Gastrocnemius medialis (tissue), 4 donors: ENCODE results near the gene IGSF9. TPM values are rescaled to one million over a fixed set of nuclear protein-coding genes. Genes with fewer than 3 reads are reported as not detected.

Experiments
- ATAC-seq, 2 donors: fragments of 150-250 bp; one replicate each; pipeline ENCODE4 v1.9.1; 2016
- DNase-seq, 2 donors: peaks; one replicate each; pipeline ENCODE4 v3.0.0-alpha.2; 2019
- H3K27ac ChIP-seq, 4 donors: fragments of 200-600 bp; sonication (generic); 1 replicate in 1 of 4; 2 replicates in 3 of 4; pipeline ENCODE4 v1.5.1; 2016 to 2018; ENCODE audit warnings: mild to moderate bottlenecking in 2 of 4, moderate library complexity in 1 of 4
- H3K27me3 ChIP-seq, 3 donors: fragments of 200-600 bp; sonication (generic) in 2 of 3; 1 replicate in 1 of 3; 2 replicates in 2 of 3; pipeline versions ENCODE4 v1.5.1 to v1.6.0; 2016 to 2019; ENCODE audit warnings: mild to moderate bottlenecking in 1 of 3, moderate library complexity in 1 of 3
- H3K36me3 ChIP-seq, 2 donors: fragments of 200-600 bp; sonication (generic) in 1 of 2; one replicate each; pipeline ENCODE4 v1.5.1; 2017 to 2018
- H3K4me1 ChIP-seq, 2 donors: fragments of 200-600 bp; sonication (generic) in 1 of 2; one replicate each; pipeline ENCODE4 v1.5.1; 2016 to 2017; ENCODE audit warnings: mild to moderate bottlenecking in 2 of 2
- H3K4me3 ChIP-seq, 4 donors: fragments of 200-600 bp; sonication (generic) in 3 of 4; 1 replicate in 1 of 4; 2 replicates in 3 of 4; pipeline ENCODE4 v1.5.1; 2016 to 2019; ENCODE audit warnings: mild to moderate bottlenecking in 2 of 4
- H3K9me3 ChIP-seq, 3 donors: fragments of 200-600 bp; sonication (generic) in 2 of 3; 1 replicate in 1 of 3; 2 replicates in 2 of 3; pipeline ENCODE4 v1.5.1; 2016 to 2019
- CTCF ChIP-seq, 5 experiments: fragments of 450-650 bp in 3 of 5; fragments of 200-600 bp in 2 of 5; sonication (generic) in 2 of 5; IDR thresholded peaks in 4 of 5; conservative IDR thresholded peaks in 1 of 5; 1 replicate in 4 of 5; 2 replicates in 1 of 5; pipeline ENCODE4 v1.5.1; 2016 to 2019; ENCODE audit warnings: antibody characterized with exemption in 5 of 5, mild to moderate bottlenecking in 3 of 5, moderate library complexity in 3 of 5
- POLR2A ChIP-seq, 2 donors: fragments of 450-650 bp; IDR thresholded peaks; one replicate each; pipeline ENCODE4 v1.6.1; 2017; ENCODE audit warnings: antibody characterized with exemption in 2 of 2, mild to moderate bottlenecking in 2 of 2, moderate library complexity in 2 of 2
- in situ Hi-C, 4 donors: fragments of 200-750 bp; cut with MboI; loops; one replicate each; pipeline versions ENCODE4 v1.15.0 to v1.8.0; 2017; ENCODE audit warnings: low sequenced_read_pairs in 4 of 4
- intact Hi-C: fragments of 100-400 bp; cut with DNase I; formaldehyde crosslinking; loops from one replicate; pipeline ENCODE4 v1.15.1; 2023; ENCODE audit warnings: low total_unique reads
- total RNA-seq, 4 donors: library from RNA; depleted of rRNA; stranded (reverse); fragments of >200 nt; gene quantifications; one replicate each; pipeline versions ENCODE4 v1.1.0 to v1.2.3, GENCODE V29; 2016

IGSF9 gene, protein sequence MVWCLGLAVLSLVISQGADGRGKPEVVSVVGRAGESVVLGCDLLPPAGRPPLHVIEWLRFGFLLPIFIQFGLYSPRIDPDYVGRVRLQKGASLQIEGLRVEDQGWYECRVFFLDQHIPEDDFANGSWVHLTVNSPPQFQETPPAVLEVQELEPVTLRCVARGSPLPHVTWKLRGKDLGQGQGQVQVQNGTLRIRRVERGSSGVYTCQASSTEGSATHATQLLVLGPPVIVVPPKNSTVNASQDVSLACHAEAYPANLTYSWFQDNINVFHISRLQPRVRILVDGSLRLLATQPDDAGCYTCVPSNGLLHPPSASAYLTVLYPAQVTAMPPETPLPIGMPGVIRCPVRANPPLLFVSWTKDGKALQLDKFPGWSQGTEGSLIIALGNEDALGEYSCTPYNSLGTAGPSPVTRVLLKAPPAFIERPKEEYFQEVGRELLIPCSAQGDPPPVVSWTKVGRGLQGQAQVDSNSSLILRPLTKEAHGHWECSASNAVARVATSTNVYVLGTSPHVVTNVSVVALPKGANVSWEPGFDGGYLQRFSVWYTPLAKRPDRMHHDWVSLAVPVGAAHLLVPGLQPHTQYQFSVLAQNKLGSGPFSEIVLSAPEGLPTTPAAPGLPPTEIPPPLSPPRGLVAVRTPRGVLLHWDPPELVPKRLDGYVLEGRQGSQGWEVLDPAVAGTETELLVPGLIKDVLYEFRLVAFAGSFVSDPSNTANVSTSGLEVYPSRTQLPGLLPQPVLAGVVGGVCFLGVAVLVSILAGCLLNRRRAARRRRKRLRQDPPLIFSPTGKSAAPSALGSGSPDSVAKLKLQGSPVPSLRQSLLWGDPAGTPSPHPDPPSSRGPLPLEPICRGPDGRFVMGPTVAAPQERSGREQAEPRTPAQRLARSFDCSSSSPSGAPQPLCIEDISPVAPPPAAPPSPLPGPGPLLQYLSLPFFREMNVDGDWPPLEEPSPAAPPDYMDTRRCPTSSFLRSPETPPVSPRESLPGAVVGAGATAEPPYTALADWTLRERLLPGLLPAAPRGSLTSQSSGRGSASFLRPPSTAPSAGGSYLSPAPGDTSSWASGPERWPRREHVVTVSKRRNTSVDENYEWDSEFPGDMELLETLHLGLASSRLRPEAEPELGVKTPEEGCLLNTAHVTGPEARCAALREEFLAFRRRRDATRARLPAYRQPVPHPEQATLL
- under 1 TPM in 2 of 4 donors, not detected in 2; 0.10 to 0.11 TPM for total RNA-seq

DNA sequence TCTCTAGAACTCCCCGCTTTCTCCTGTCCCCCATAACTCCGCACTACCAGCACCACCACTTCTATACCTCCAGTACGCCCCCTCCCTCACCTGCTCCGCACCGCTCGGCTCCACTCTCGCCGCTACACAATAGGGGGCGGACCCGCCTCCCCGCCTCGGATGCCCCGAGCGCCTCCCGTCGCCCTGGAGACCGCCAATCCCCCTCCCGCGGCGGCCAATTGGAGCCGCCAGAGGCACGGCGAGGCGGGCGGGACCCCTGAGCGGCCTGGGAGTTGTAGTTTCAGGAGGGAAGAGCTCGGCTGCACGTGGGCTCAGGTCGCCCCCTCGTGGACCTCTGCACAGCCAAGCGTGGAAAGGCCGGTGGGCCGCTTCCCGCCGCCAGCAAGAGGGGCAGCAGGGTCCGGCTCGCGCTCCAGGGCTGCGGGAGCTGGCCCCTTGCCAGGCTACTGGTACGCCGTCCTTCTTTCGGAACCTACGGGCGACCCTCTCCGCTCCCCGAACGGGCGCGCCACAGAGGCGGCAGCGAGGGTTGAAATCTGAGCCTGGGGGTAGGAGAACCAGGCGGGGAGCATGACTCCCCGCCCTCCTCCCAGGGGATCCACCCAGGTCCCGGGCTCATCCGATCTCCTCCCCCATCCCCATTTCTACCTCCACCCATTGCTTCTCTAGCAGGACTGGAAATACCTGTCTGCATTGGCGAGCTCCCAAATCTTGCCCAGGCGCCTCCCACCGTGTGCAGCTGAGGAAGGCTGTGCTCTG is at the start of gene IGSF9:
TSS of gene IGSF9 (minus strand) at position 131 of the 759 bp plus-strand sequence. CDS start 2,159 bp downstream, outside the sequence.
- peak; percentile 7 to 64 (median 48) for TF ChIP-seq CTCF (IDR thresholded peaks at IDR 0.05 in 4 of 5, conservative IDR thresholded peaks at IDR 0.05 in 1 of 5)
- TF ChIP-seq POLR2A (IDR thresholded peaks at IDR 0.05): no peak
- Histone ChIP-seq H3K27ac (no peak within 1 kb of the TSS), H3K4me1 (peaks cover 0 to 15% of the 10 kb centered on the region in 2 donors), H3K27me3 (peaks cover 24 to 27% (median 24%) of the 10 kb centered on the region in 3 donors), H3K36me3 (no peaks in the 10 kb centered on the region), H3K4me3 (peak within 1 kb of the TSS; percentile 45 to 62 (median 50)), H3K9me3 (no peaks in the 10 kb centered on the region)
- intact Hi-C loops (loop anchor here (5.0 kb wide), 1 partner anchor 148 kb away; no protein-coding TSS in a partner anchor), in situ Hi-C loops (loop anchor here in 1 of 4 donors (10.0 kb wide), 1 partner anchor 59 kb away; no protein-coding TSS in a partner anchor)
- ATAC-seq (peak; percentile 63 to 66), DNase-seq (no peak)

DNA sequence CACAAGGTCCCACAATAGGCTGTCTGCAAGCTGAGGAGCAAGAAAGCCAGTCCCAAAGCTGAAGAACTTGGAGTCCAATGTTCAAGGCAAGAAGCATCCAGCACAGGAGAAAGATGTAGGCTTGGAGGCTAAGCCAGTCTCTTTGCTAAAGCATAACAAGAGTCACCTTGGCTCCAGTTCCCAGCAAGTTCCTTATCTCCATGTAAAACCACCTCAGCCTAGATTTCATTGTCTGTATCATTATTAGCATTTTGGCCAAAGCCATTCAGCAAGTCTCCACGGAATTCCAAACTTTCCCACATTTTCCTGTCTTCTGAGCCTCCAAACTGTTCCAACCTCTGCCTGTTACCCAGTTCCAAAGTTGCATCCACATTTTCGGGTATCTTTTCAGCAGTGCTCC is 49.5 kb upstream of the IGSF9 start:
- no peak for ATAC-seq
- H3K36me3 ChIP-seq: no peaks in the 10 kb centered on the region
- intact Hi-C loops (no loop called here), in situ Hi-C loops (no loop called here)
- H3K4me3 ChIP-seq: no peak overlapping the region
- H3K9me3 ChIP-seq: no peaks in the 10 kb centered on the region
- H3K27me3 ChIP-seq: peaks cover 0 to 6% (median 4%) of the 10 kb centered on the region in 3 donors
- TF ChIP-seq POLR2A (IDR thresholded peaks at IDR 0.05) (no peak), CTCF (IDR thresholded peaks at IDR 0.05 in 4 of 5, conservative IDR thresholded peaks at IDR 0.05 in 1 of 5) (no peak)
- no peak overlapping the region for H3K27ac ChIP-seq
- no peaks in the 10 kb centered on the region for H3K4me1 ChIP-seq
- no peak for DNase-seq

GRCh38 chr1:159993911-159994310 is 48.5 kb upstream of the IGSF9 start:
- no peaks in the 10 kb centered on the region for H3K9me3 ChIP-seq
- no peaks in the 10 kb centered on the region for H3K4me1 ChIP-seq
- intact Hi-C loops: no loop called here
- H3K36me3 ChIP-seq: no peaks in the 10 kb centered on the region
- H3K27me3 ChIP-seq: peaks cover 0 to 4% (median 3%) of the 10 kb centered on the region in 3 donors
- no peak for ATAC-seq
- H3K27ac ChIP-seq: no peak overlapping the region
- in situ Hi-C loops: no loop called here
- no peak overlapping the region for H3K4me3 ChIP-seq
- no peak for DNase-seq
- TF ChIP-seq CTCF (IDR thresholded peaks at IDR 0.05 in 4 of 5, conservative IDR thresholded peaks at IDR 0.05 in 1 of 5) (no peak), POLR2A (IDR thresholded peaks at IDR 0.05) (no peak)

GRCh38 chr1:159992161-159992560 is 46.7 kb upstream of the IGSF9 start:
- Histone ChIP-seq H3K27me3 (peaks cover 0 to 8% (median 0%) of the 10 kb centered on the region in 3 donors), H3K9me3 (no peaks in the 10 kb centered on the region), H3K4me3 (no peak overlapping the region), H3K4me1 (no peaks in the 10 kb centered on the region), H3K36me3 (no peaks in the 10 kb centered on the region), H3K27ac (no peak overlapping the region)
- DNase-seq (no peak), ATAC-seq (no peak)
- TF ChIP-seq CTCF (IDR thresholded peaks at IDR 0.05 in 4 of 5, conservative IDR thresholded peaks at IDR 0.05 in 1 of 5): no peak
- TF ChIP-seq POLR2A (IDR thresholded peaks at IDR 0.05): no peak
- intact Hi-C loops (no loop called here), in situ Hi-C loops (no loop called here)
